Stimulated activated CD4-positive, alpha-beta T cell treated with anti-CD3 and anti-CD28 coated beads, Interleukin-4, amount 100 ng/mL, for 24 hours (primary cell): Measurements from ENCODE around the gene RNF157.

ENCODE experiments used
- DNase-seq: peaks from one replicate; pipeline ENCODE4 v3.0.0-alpha.2; 2020

The RNF157 gene

GRCh38 chr17:76121932-76122430, 118.3 kb downstream of the RNF157 start:
- no peak for DNase-seq

GRCh38 chr17:76120658-76121008, 119.7 kb downstream of the RNF157 start:
- DNase-seq, result no peak

- DNase-seq, result no peak
These were observed 120.6 kb downstream of the RNF157 start for GRCh38 chr17:76119409-76120371.

GRCh38 chr17:76115138-76115754, 125.0 kb downstream of the RNF157 start:
- DNase-seq, result no peak

GRCh38 chr17:76111956-76112355, 128.3 kb downstream of the RNF157 start:
- no peak for DNase-seq

- no peak for DNase-seq
These were observed 132.8 kb downstream of the RNF157 start for GRCh38 chr17:76107509-76107908.

- DNase-seq, result no peak
These were observed 133.6 kb downstream of the RNF157 start for GRCh38 chr17:76106703-76107102.

GRCh38 chr17:76104896-76105231, 135.4 kb downstream of the RNF157 start:
- no peak for DNase-seq

GRCh38 chr17:76104140-76104895, 136.0 kb downstream of the RNF157 start:
- no peak for DNase-seq

- DNase-seq, result peak; percentile 92
These were observed 136.8 kb downstream of the RNF157 start, which contains the start of gene EXOC7 for GRCh38 chr17:76103274-76104139. Gene EXOC7, minus strand, starts transcription at chr17:76103787. Its CDS starts 95 bp downstream, at chr17:76103692.

GRCh38 chr17:76102944-76103273, 137.4 kb downstream of the RNF157 start:
- DNase-seq, result no peak

- no peak for DNase-seq
These were observed 142.5 kb downstream of the RNF157 start for GRCh38 chr17:76097716-76098295.

GRCh38 chr17:76095943-76096342, 144.3 kb downstream of the RNF157 start:
- no peak for DNase-seq

- DNase-seq, result no peak
These were observed 146.2 kb downstream of the RNF157 start for GRCh38 chr17:76094046-76094445.

- DNase-seq, result no peak
These were observed 147.5 kb downstream of the RNF157 start for GRCh38 chr17:76092526-76093413.
